Measurements from ENCODE around the gene ZRSR2. TPM values are rescaled to one million over a fixed set of nuclear protein-coding genes. Genes with fewer than 3 reads are reported as not detected.

The ZRSR2 gene
- total RNA-seq, 4 donors from 2014 or later: 8.3 to 12.0 (median 11.0) TPM

DNA sequence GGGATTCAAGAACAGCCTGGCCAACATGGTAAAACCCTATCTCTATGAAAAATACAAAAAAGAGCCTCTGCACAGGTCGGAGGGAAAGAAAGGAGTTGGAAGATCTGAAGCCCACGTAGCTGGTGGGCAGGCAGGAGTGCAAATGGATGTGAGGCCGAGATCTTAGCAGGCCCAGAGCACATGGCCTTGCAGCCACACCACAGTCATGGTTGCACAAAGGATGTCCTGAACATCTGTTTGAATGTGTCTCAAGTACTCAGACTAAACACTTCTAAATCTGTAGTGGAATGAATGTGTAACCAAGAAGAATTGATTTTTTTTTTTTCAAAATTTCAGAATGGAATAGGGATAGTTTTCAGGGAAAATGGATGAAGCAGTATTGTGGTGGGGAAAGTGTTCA, 41.4 kb upstream of the ZRSR2 start:
- H3K9me3 ChIP-seq: no peaks in the 10 kb centered on the region
- WGBS, 2 donors (ENCODE audit: low coverage in 1 of 2): 100% methylated on average over 1 of the region's 3 CpGs; no CpG with 5 or more reads in 1 of the 2 donors
- no peaks in the 10 kb centered on the region for H3K36me3 ChIP-seq
- H3K27me3 ChIP-seq: no peaks in the 10 kb centered on the region
- no peak for TF ChIP-seq POLR2A (IDR thresholded peaks at IDR 0.05)
- TF ChIP-seq POLR2AphosphoS5 (IDR thresholded peaks at IDR 0.05): no peak
- no peak for TF ChIP-seq EP300 (IDR thresholded peaks at IDR 0.05)
- TF ChIP-seq CTCF (IDR thresholded peaks at IDR 0.05): no peak
- H3K4me3 ChIP-seq: no peak overlapping the region
- no peak for ATAC-seq
- no peak overlapping the region for H3K27ac ChIP-seq
- peaks cover 0 to 28% (median 16%) of the 10 kb centered on the region in 3 donors for H3K4me1 ChIP-seq

DNA sequence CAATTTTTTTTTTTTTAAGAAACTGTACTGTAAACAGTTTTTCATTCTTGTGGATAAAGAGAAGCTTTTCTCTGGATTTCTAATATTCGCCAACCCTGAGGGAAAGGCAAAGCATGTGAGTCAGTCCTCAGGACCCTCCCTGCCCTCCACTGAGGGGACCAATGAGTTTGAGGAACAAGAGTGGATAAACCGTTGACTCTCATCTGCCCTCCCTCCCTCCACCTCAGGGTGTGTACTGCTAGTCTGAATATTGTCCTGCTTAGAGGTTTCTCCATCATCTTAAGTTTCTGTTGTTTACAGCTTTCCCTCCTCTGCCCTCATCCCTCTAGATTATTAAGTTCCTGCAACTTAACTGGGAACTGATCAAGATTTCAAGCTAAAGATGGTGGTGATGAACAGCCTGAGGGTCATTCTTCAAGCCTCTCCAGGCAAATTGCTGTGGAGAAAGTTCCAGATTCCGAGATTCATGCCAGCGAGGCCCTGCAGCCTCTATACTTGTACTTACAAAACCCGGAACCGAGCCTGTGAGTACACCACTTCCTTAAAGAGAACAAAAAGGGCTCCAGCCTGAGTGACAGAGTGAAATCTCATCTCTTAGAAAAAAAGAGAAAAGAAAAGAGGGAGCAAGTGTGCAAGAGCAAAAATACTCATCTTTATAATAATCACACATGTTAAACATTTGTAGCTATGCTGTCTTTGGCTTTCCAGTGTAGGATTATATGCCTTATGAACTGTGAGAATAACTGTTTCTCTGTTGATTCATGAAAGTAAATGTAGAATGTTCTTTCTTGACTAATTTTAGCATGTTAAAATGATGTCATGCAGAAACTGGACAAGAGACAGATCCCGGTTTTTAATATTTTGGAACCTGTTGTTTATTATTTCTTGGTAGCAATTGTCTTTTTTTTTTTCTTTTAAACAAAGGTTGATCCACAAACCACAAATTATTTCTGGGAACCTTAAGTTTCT, 40.4 kb upstream of the ZRSR2 start:
- H3K36me3 ChIP-seq: no peaks in the 10 kb centered on the region
- no peaks in the 10 kb centered on the region for H3K9me3 ChIP-seq
- peaks cover 0 to 28% (median 16%) of the 10 kb centered on the region in 3 donors for H3K4me1 ChIP-seq
- no peak for TF ChIP-seq POLR2A (IDR thresholded peaks at IDR 0.05)
- WGBS, 2 donors (ENCODE audit: low coverage in 1 of 2): 11 to 58% methylated on average over 4 to 5 of the region's 7 CpGs
- no peaks in the 10 kb centered on the region for H3K27me3 ChIP-seq
- H3K27ac ChIP-seq: peak overlapping the region; percentile 69 to 81 (median 74)
- ATAC-seq: peak; percentile 68
- H3K4me3 ChIP-seq: peak overlapping the region in 1 of 2 donors; percentile 4

DNA sequence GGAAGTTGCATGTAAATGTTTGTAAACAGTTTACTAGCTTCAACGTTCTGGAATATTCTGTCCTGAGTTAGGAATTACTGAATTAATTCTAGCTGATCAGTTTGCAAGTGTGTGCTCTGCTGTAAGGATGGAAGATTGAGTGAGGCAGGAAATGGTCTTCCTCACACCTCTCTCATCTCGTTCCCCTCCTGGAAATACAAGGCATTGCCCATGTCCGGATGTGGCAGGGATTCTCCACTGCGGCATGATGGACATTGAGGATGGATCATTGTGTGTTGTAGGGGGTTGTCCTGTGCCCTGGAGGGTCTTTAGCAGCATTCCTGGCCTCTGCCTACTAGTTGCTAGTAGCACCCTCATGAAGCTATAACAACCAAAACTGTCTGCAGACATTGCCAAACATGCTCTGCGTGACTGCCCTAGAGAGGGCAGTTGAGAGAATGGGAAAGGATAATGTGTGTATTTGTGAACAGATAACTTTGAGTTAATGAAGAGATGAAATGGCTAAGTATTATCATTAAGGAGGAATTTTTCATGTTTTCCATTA, 39.6 kb upstream of the ZRSR2 start:
- no peaks in the 10 kb centered on the region for H3K36me3 ChIP-seq
- peak overlapping the region; percentile 69 to 81 (median 74) for H3K27ac ChIP-seq
- WGBS, 2 donors (ENCODE audit: low coverage in 1 of 2): 28 to 29% methylated on average over 1 to 2 of the region's 5 CpGs
- no peaks in the 10 kb centered on the region for H3K27me3 ChIP-seq
- no peak overlapping the region for H3K4me3 ChIP-seq
- ATAC-seq: peak; percentile 26
- TF ChIP-seq POLR2A (IDR thresholded peaks at IDR 0.05) (no peak), EP300 (IDR thresholded peaks at IDR 0.05) (no peak), CTCF (IDR thresholded peaks at IDR 0.05) (no peak), POLR2AphosphoS5 (IDR thresholded peaks at IDR 0.05) (no peak)
- H3K4me1 ChIP-seq: peaks cover 0 to 28% (median 16%) of the 10 kb centered on the region in 3 donors
- no peaks in the 10 kb centered on the region for H3K9me3 ChIP-seq

- TF ChIP-seq POLR2A (IDR thresholded peaks at IDR 0.05) (no peak), CTCF (IDR thresholded peaks at IDR 0.05) (no peak), POLR2AphosphoS5 (IDR thresholded peaks at IDR 0.05) (no peak)
- 0 to 6% methylated on average over 3 to 4 of the region's 4 CpGs for WGBS, 2 donors (ENCODE audit: low coverage in 1 of 2)
- ATAC-seq: peak; percentile 57
Observed at GRCh38 chrX:15751155-15751819, 39.0 kb upstream of the ZRSR2 start.

GRCh38 chrX:15755091-15755490, 35.2 kb upstream of the ZRSR2 start:
- no peak for ATAC-seq
- WGBS, 2 donors (ENCODE audit: low coverage in 1 of 2): no CpG with 5 or more reads among the region's 2 CpGs

More at GRCh38 chrX:15751155-15751819, 39.0 kb upstream of the ZRSR2 start:
- no peaks in the 10 kb centered on the region for H3K27me3 ChIP-seq
- peak overlapping the region; percentile 69 to 81 (median 74) for H3K27ac ChIP-seq
- no peaks in the 10 kb centered on the region for H3K9me3 ChIP-seq
- H3K4me3 ChIP-seq: no peak overlapping the region
- no peaks in the 10 kb centered on the region for H3K36me3 ChIP-seq
- H3K4me1 ChIP-seq: peaks cover 0 to 28% (median 16%) of the 10 kb centered on the region in 3 donors

More at GRCh38 chrX:15755091-15755490, 35.2 kb upstream of the ZRSR2 start:
- no peaks in the 10 kb centered on the region for H3K36me3 ChIP-seq
- no peaks in the 10 kb centered on the region for H3K9me3 ChIP-seq
- H3K4me1 ChIP-seq: peaks cover 0 to 18% (median 16%) of the 10 kb centered on the region in 3 donors
- H3K4me3 ChIP-seq: no peak overlapping the region
- no peak overlapping the region for H3K27ac ChIP-seq
- no peaks in the 10 kb centered on the region for H3K27me3 ChIP-seq
- no peak for TF ChIP-seq POLR2AphosphoS5 (IDR thresholded peaks at IDR 0.05)
- TF ChIP-seq POLR2A (IDR thresholded peaks at IDR 0.05): no peak
- no peak for TF ChIP-seq EP300 (IDR thresholded peaks at IDR 0.05)
- no peak for TF ChIP-seq CTCF (IDR thresholded peaks at IDR 0.05)
